Stimulated activated CD8-positive, alpha-beta memory T cell treated with anti-CD3 and anti-CD28 coated beads, Interleukin-4, amount 100 ng/mL, for 4 hours (primary cell): Measurements from ENCODE around the gene GPR39.
"Not testable (repeated sequence)": the region's sequence is repeated elsewhere in the genome, so short reads cannot be mapped to it uniquely, and the experiment has no call there.

ENCODE experiments used
- DNase-seq, 2 donors: peaks; one replicate each; pipeline ENCODE4 v3.0.0-alpha.2; 2020; ENCODE audit warnings: low read depth in 2 of 2, low spot score in 1 of 2

GPR39 gene

GRCh38 chr2:132489150-132489549 lies 72.5 kb downstream of the GPR39 start:
- DNase-seq: no peak

GRCh38 chr2:132495881-132496280 lies 79.3 kb downstream of the GPR39 start:
- DNase-seq: no peak

DNA sequence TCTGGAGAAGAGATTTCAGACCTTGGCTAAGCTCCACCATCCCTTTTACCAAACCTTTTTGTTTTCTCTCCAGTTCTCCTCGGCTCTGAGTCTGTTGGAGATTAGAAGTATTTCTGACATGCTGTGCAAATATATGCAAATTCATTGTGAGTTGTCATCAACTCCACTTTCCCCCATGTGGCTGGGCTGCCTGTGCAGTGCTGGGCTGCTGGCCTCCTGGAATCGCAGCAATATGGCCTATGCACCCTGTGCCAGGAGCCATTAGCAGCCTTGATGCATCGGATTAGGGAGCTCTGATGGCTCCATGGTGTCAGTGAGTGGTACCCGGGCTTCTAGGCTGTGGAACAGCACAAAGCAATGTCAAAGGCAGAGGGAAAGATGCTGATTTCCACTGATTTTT lies 80.0 kb downstream of the GPR39 start:
- no peak for DNase-seq

DNA sequence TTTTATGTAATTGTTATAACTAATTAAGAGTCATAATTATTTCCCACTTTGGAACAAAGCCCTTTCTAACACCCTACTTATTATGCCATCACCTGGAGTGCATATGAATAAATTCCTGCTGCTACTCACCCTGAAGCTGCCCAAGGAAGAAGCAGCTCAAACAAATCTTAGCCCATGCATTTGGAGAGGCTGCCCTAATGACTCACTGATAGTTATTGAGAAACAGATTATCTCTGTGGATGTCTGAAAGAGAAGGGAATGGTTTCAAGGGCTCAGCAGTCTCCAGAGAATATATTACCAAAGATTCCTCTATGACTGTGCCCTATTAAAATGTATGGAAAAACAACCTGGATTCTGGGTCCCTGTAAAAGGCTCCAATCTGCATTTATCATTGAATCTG lies 81.0 kb downstream of the GPR39 start:
- DNase-seq: no peak

- no peak for DNase-seq
These were observed 87.1 kb downstream of the GPR39 start for GRCh38 chr2:132503701-132504100.

GRCh38 chr2:132515010-132515409 lies 98.4 kb downstream of the GPR39 start:
- DNase-seq: no peak

- no peak for DNase-seq
These were observed 100.8 kb downstream of the GPR39 start for GRCh38 chr2:132517386-132517785.

DNA sequence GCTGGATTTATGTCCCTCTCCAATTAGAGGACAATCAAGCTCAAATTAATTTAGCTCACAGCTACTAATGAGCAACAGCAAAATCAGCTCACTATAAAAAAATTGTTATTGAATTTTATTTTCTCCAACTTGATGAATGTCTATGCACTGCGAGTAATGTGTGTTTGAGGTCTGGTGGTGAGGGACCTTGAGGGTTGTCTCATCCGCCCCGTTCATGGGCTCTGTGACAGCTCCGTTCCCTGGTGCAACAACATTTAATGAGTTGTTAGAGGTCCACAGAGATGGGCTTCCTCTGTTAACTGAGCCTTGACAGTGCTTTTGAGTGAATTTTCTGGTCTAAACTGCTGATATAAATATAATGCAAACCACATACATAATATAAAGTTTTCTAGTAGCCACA lies 101.7 kb downstream of the GPR39 start:
- no peak for DNase-seq

GRCh38 chr2:132519566-132519965 lies 103.0 kb downstream of the GPR39 start:
- no peak for DNase-seq

- DNase-seq: no peak
These were observed 104.7 kb downstream of the GPR39 start for GRCh38 chr2:132521341-132521740.

DNA sequence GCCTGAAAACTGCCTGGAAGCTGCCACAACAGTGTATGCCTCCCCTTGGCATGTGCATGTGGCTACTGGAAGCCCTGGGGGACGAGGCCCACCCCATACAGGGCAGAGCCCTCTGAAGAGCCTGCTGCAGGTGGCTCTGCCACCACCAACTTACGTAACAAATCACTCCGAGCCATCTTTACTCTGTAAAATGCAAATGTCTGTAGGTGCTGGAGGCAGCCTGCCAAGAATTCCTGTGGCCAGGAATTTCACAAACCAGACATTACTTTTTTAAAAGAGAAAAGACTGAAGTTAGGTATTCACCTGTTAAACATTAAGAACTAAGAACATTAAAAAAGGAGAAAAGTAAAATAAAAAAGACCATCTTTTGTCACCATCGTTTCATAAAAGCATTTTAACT lies 106.3 kb downstream of the GPR39 start:
- DNase-seq: no peak

- not testable (repeated sequence) for DNase-seq
These were observed 120.5 kb downstream of the GPR39 start for GRCh38 chr2:132537061-132537460.

GRCh38 chr2:132538331-132538855 lies 121.8 kb downstream of the GPR39 start:
- no peak for DNase-seq

DNA sequence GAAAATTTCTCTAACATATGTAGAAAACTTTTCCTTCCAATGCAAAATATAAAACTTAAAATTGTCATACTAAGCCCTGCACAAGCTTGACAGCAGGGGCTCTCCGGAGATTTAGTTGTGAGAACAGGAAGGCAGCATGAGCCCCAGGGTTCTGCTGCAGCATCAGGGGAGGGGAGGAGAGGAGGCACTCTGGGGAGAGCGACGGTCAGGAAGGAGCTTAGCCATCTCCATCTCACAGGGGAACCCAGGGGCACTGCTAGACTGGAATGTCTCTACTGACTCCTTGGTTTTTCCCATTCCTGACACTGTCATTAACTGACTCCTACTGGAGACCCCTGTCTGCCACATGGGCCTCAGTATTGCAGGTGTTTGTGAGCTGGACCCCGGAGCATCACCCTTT lies 123.6 kb downstream of the GPR39 start:
- no peak for DNase-seq

GRCh38 chr2:132542953-132543569 lies 126.5 kb downstream of the GPR39 start:
- DNase-seq: no peak

- DNase-seq: no peak
These were observed 127.5 kb downstream of the GPR39 start for GRCh38 chr2:132544006-132544630.

- no peak for DNase-seq
These were observed 130.6 kb downstream of the GPR39 start for GRCh38 chr2:132547090-132547687.

DNA sequence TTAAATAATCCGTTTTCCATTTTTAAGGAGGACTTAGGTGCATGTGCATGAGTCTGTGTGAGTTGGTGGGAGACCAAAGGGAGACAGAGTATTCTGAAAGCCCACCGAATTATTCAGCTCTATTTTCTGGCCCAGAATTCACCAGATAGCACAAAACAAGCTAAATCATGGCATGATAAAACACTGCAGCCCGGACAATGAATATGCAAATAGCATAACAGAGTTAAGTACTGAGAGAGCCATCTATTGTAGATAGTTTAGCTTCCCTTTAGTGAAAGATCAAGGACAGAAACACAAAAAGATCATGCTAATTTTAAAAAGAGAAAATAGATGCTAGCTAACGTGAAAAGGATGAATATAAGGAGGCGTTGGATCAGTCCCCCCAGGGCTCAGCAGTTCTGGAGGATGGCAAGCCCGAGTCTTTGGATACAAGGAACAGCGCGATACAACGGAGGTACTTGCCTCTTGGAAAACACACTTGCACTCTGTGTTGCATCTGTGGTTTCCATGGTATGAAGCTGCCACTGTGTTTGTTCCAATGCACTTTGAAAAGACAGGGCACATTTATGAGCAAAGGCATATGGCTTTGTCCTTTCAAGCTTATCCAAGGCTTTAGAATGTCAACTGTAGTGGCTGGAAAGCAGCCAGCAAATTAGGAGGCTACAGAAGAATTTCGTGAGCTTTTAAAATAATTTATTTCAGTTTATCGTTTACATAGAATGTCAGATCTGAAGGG lies 133.5 kb downstream of the GPR39 start:
- no peak for DNase-seq

DNA sequence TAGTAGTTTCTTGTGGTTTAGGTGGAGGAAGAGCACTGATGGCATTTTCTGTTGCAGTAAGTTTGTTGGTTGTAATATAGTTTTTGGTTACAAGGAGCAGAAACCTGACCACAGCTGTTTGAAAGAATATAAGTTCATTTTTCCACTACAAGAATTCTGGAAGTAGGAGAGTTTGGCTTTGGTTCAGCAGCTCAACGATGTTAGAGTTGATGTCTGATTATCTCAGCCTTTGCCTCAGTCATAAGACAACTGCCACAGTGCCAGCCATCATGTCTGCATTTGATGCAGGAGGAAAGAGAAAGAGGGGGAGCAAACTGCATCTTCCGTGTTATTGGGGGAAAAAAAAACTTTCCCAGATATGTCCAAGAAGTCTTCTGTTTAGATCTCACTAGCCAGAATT lies 134.3 kb downstream of the GPR39 start:
- no peak for DNase-seq

GRCh38 chr2:132557694-132558093 lies 141.1 kb downstream of the GPR39 start:
- no peak for DNase-seq

GRCh38 chr2:132559326-132559725 lies 142.7 kb downstream of the GPR39 start:
- no peak for DNase-seq

GRCh38 chr2:132559921-132560320 lies 143.3 kb downstream of the GPR39 start:
- no peak for DNase-seq
